Activated naive CD8-positive, alpha-beta T cell treated with anti-CD3 and anti-CD28 coated beads, Interleukin-2, amount 50 U/mL, for 24 hours (primary cell): ENCODE measurements around the gene DCBLD2.

Experiments used
- ATAC-seq: fragments of 150-1000 bp; cut with Tn5 transposase; one replicate; pipeline ENCODE4 v1.10.0; 2021
- DNase-seq: peaks from one replicate; pipeline ENCODE4 v3.0.0; 2021
- H3K27ac Mint-ChIP-seq: one replicate; pipeline ENCODE4 v1.8.0; 2021; ENCODE audit warnings: mild to moderate bottlenecking, mixed read lengths
- H3K27me3 Mint-ChIP-seq: one replicate; pipeline ENCODE4 v1.8.0; 2021; ENCODE audit warnings: mixed read lengths
- H3K36me3 Mint-ChIP-seq: one replicate; pipeline ENCODE4 v1.8.0; 2021; ENCODE audit warnings: low read depth, mixed read lengths
- H3K4me1 Mint-ChIP-seq: one replicate; pipeline ENCODE4 v1.8.0; 2021; ENCODE audit warnings: mixed read lengths
- H3K4me3 Mint-ChIP-seq: one replicate; pipeline ENCODE4 v1.8.0; 2021; ENCODE audit warnings: mild to moderate bottlenecking, moderate library complexity, mixed read lengths
- H3K9me3 Mint-ChIP-seq: one replicate; pipeline ENCODE4 v1.8.0; 2021; ENCODE audit warnings: mixed read lengths

Gene DCBLD2, protein sequence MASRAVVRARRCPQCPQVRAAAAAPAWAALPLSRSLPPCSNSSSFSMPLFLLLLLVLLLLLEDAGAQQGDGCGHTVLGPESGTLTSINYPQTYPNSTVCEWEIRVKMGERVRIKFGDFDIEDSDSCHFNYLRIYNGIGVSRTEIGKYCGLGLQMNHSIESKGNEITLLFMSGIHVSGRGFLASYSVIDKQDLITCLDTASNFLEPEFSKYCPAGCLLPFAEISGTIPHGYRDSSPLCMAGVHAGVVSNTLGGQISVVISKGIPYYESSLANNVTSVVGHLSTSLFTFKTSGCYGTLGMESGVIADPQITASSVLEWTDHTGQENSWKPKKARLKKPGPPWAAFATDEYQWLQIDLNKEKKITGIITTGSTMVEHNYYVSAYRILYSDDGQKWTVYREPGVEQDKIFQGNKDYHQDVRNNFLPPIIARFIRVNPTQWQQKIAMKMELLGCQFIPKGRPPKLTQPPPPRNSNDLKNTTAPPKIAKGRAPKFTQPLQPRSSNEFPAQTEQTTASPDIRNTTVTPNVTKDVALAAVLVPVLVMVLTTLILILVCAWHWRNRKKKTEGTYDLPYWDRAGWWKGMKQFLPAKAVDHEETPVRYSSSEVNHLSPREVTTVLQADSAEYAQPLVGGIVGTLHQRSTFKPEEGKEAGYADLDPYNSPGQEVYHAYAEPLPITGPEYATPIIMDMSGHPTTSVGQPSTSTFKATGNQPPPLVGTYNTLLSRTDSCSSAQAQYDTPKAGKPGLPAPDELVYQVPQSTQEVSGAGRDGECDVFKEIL

GRCh38 chr3:98901392-98902350, at the start of gene DCBLD2:
Gene DCBLD2, minus strand, starts transcription at chr3:98901695. Its CDS starts 369 bp downstream, at chr3:98901326.
- Mint-ChIP-seq H3K4me1 (peaks cover 16% of the 10 kb centered on the region), H3K27me3 (peaks cover 22% of the 10 kb centered on the region), H3K9me3 (no peaks in the 10 kb centered on the region), H3K36me3 (no peaks in the 10 kb centered on the region), H3K27ac (peak within 1 kb of the TSS; percentile 77), H3K4me3 (peak within 1 kb of the TSS; percentile 83)
- peak; percentile 100 for ATAC-seq
- peak; percentile 92 for DNase-seq

- DNase-seq, result no peak
- peaks cover 6% of the 10 kb centered on the region for H3K27me3 Mint-ChIP-seq
- no peaks in the 10 kb centered on the region for H3K4me1 Mint-ChIP-seq
- H3K27ac Mint-ChIP-seq, result no peak overlapping the region
- no peaks in the 10 kb centered on the region for H3K36me3 Mint-ChIP-seq
- no peak overlapping the region for H3K4me3 Mint-ChIP-seq
- H3K9me3 Mint-ChIP-seq, result no peaks in the 10 kb centered on the region
- ATAC-seq, result no peak
Observed at GRCh38 chr3:98945666-98946065, 44.2 kb upstream of the DCBLD2 start.

DNA sequence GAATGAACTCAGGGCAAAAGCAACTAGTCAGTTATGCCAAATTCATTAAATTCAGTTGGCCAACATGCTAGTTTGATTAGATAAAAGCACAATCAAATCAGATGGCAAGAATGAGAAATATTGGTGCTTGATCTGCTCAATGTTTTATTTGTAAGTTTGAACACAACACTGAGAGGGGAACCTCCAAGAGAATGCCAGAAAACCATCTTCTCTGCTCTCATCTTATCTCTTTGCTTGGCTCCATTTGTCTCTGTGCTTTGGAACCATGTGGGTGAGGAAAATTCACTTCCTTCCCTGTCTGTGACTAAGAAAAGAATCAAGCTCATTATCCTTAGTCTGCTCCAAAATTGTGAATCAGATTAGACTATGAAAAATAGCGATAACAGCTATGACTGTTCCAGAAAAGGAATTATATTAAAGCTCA, 43.6 kb upstream of the DCBLD2 start:
- Mint-ChIP-seq H3K27me3 (peaks cover 6% of the 10 kb centered on the region), H3K9me3 (no peaks in the 10 kb centered on the region), H3K4me1 (no peaks in the 10 kb centered on the region), H3K36me3 (no peaks in the 10 kb centered on the region), H3K27ac (no peak overlapping the region), H3K4me3 (no peak overlapping the region)
- DNase-seq (no peak), ATAC-seq (no peak)

- no peak for ATAC-seq
- H3K27me3 Mint-ChIP-seq, result peaks cover 17% of the 10 kb centered on the region
- no peaks in the 10 kb centered on the region for H3K36me3 Mint-ChIP-seq
- no peaks in the 10 kb centered on the region for H3K4me1 Mint-ChIP-seq
- DNase-seq, result no peak
- H3K4me3 Mint-ChIP-seq, result no peak overlapping the region
- H3K27ac Mint-ChIP-seq, result no peak overlapping the region
- H3K9me3 Mint-ChIP-seq, result peaks cover 21% of the 10 kb centered on the region
Observed at GRCh38 chr3:98930413-98930812, 28.9 kb upstream of the DCBLD2 start.

- no peaks in the 10 kb centered on the region for H3K36me3 Mint-ChIP-seq
- no peak overlapping the region for H3K27ac Mint-ChIP-seq
- no peaks in the 10 kb centered on the region for H3K9me3 Mint-ChIP-seq
- DNase-seq (no peak), ATAC-seq (no peak)
- H3K4me3 Mint-ChIP-seq, result no peak overlapping the region
- H3K4me1 Mint-ChIP-seq, result no peaks in the 10 kb centered on the region
- peaks cover 9% of the 10 kb centered on the region for H3K27me3 Mint-ChIP-seq
Observed at GRCh38 chr3:98921957-98922356, 20.5 kb upstream of the DCBLD2 start.

GRCh38 chr3:98920166-98920565, 18.7 kb upstream of the DCBLD2 start:
- Mint-ChIP-seq H3K4me3 (no peak overlapping the region), H3K36me3 (no peaks in the 10 kb centered on the region), H3K4me1 (no peaks in the 10 kb centered on the region), H3K9me3 (no peaks in the 10 kb centered on the region), H3K27ac (no peak overlapping the region), H3K27me3 (peaks cover 13% of the 10 kb centered on the region)
- ATAC-seq, result no peak
- DNase-seq, result no peak

GRCh38 chr3:98918586-98918985, 17.1 kb upstream of the DCBLD2 start:
- no peak for ATAC-seq
- Mint-ChIP-seq H3K27me3 (peaks cover 13% of the 10 kb centered on the region), H3K27ac (no peak overlapping the region), H3K4me1 (no peaks in the 10 kb centered on the region), H3K9me3 (no peaks in the 10 kb centered on the region), H3K4me3 (no peak overlapping the region), H3K36me3 (no peaks in the 10 kb centered on the region)
- no peak for DNase-seq

DNA sequence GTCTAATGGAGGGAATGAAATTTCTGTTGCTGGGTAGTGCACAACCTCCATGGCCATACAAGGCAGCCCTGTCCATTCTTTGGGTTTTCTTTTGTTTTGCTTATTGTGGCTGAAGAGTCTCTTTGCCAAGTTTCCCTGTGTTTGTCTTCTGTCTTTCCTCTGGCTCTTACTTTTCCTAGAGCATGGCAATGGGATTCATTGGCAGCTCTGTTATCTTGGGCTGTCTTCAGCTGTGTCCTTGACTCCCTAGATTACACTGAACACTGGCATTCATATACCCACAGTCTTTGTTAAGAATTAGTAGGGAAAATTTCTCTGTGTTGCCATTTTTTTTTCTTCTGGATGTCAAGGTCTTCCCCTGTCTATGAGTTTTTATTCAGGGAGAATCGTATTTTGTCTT, 16.1 kb upstream of the DCBLD2 start:
- no peak overlapping the region for H3K27ac Mint-ChIP-seq
- DNase-seq (no peak), ATAC-seq (no peak)
- no peaks in the 10 kb centered on the region for H3K4me1 Mint-ChIP-seq
- peaks cover 13% of the 10 kb centered on the region for H3K27me3 Mint-ChIP-seq
- no peaks in the 10 kb centered on the region for H3K36me3 Mint-ChIP-seq
- H3K4me3 Mint-ChIP-seq, result no peak overlapping the region
- no peaks in the 10 kb centered on the region for H3K9me3 Mint-ChIP-seq

GRCh38 chr3:98914210-98915080, 12.9 kb upstream of the DCBLD2 start:
- no peak for ATAC-seq
- H3K36me3 Mint-ChIP-seq, result no peaks in the 10 kb centered on the region
- no peak for DNase-seq
- H3K9me3 Mint-ChIP-seq, result peaks cover 3% of the 10 kb centered on the region
- H3K27ac Mint-ChIP-seq, result no peak overlapping the region
- H3K4me3 Mint-ChIP-seq, result no peak overlapping the region
- no peaks in the 10 kb centered on the region for H3K4me1 Mint-ChIP-seq
- H3K27me3 Mint-ChIP-seq, result peaks cover 29% of the 10 kb centered on the region

GRCh38 chr3:98912448-98912847, 11.0 kb upstream of the DCBLD2 start:
- Mint-ChIP-seq H3K27me3 (peaks cover 33% of the 10 kb centered on the region), H3K36me3 (no peaks in the 10 kb centered on the region), H3K27ac (no peak overlapping the region), H3K4me1 (no peaks in the 10 kb centered on the region), H3K4me3 (no peak overlapping the region), H3K9me3 (peaks cover 3% of the 10 kb centered on the region)
- DNase-seq, result no peak
- ATAC-seq, result no peak

- H3K27me3 Mint-ChIP-seq, result peaks cover 37% of the 10 kb centered on the region
- peaks cover 1% of the 10 kb centered on the region for H3K9me3 Mint-ChIP-seq
- DNase-seq (no peak), ATAC-seq (no peak)
- H3K4me3 Mint-ChIP-seq, result no peak overlapping the region
- peaks cover 7% of the 10 kb centered on the region for H3K4me1 Mint-ChIP-seq
- no peak overlapping the region for H3K27ac Mint-ChIP-seq
- H3K36me3 Mint-ChIP-seq, result no peaks in the 10 kb centered on the region
Observed at GRCh38 chr3:98906230-98906629, 4.7 kb upstream of the DCBLD2 start.

DNA sequence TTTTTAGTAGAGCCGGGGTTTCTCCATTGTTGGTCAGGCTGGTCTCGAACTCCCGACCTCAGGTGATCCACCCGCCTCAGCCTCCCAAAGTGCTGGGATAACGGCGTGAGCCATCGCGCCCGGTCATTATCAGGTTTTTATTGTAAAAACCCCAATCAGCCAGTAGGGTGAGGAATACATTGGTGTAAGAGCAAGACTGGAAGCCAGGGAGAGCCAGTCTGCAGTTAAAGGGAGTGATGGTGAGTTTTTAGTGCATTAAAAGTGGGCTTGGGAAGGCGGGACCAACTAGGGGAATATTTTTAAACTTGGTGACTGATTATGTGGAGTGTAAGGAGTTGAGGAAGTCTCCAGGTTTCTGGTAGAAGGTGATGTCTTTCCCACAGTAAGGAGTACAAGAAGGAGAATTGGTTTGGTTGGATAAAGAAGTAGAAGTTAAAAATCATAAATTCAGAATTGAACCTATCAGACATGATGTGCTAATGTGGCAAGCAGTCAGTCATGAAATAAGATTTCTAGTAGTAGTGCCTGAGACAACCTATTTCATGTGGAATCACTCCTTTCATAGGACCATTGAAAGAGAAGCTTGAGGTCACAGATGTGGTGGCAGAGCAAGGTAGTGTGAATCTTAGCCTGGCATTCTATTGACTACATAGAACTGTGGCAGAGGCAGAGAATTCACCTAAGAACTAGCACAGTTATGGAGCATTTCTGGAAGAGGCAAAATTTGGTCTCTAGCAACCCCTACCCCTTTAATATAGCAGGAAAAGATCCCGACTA, 2.4 kb upstream of the DCBLD2 start:
- Mint-ChIP-seq H3K27ac (no peak overlapping the region), H3K4me1 (peaks cover 16% of the 10 kb centered on the region), H3K36me3 (no peaks in the 10 kb centered on the region), H3K27me3 (peaks cover 32% of the 10 kb centered on the region), H3K9me3 (no peaks in the 10 kb centered on the region), H3K4me3 (no peak overlapping the region)
- no peak for ATAC-seq
- no peak for DNase-seq

DNA sequence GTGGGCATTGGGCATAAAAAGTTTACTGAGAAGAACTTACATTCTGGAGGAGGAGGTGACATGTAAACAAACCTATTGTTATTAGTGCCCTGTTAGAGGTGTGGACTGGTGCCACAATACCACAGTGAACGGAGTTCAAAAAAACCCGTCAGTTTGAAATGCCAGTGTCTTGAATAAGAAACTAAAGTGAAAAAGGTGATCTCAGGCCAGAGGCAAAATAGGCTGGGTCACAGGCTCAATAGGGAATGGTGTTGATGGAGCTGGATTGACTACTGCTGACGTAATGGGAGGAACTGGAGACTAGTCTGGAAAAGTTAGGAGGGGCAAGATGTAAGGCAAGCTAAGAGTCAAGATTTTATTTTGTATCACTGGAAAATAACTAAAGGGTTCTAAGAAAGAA, 1.6 kb upstream of the DCBLD2 start:
- Mint-ChIP-seq H3K27me3 (peaks cover 26% of the 10 kb centered on the region), H3K4me1 (peaks cover 16% of the 10 kb centered on the region), H3K36me3 (no peaks in the 10 kb centered on the region), H3K4me3 (no peak overlapping the region), H3K9me3 (no peaks in the 10 kb centered on the region), H3K27ac (no peak overlapping the region)
- DNase-seq (no peak), ATAC-seq (no peak)
